K562 treated with DMSO at 1 percent for 24 hours (cell line): ENCODE measurements around the gene GATD1. TPM values are rescaled to one million over a fixed set of nuclear protein-coding genes. Genes with fewer than 3 reads are reported as not detected.

Experiments
- total RNA-seq: library from RNA; unstranded; fragments of 300-600 nt; gene quantifications from 2 replicates; pipeline ENCODE4 v1.2.3, GENCODE V29; 2022; ENCODE audit warnings: low read depth; ENCODE audit not compliant: insufficient read depth

GATD1 gene, protein sequence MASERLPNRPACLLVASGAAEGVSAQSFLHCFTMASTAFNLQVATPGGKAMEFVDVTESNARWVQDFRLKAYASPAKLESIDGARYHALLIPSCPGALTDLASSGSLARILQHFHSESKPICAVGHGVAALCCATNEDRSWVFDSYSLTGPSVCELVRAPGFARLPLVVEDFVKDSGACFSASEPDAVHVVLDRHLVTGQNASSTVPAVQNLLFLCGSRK
- total RNA-seq, result 71.7 and 110 TPM in 2 replicates

DNA sequence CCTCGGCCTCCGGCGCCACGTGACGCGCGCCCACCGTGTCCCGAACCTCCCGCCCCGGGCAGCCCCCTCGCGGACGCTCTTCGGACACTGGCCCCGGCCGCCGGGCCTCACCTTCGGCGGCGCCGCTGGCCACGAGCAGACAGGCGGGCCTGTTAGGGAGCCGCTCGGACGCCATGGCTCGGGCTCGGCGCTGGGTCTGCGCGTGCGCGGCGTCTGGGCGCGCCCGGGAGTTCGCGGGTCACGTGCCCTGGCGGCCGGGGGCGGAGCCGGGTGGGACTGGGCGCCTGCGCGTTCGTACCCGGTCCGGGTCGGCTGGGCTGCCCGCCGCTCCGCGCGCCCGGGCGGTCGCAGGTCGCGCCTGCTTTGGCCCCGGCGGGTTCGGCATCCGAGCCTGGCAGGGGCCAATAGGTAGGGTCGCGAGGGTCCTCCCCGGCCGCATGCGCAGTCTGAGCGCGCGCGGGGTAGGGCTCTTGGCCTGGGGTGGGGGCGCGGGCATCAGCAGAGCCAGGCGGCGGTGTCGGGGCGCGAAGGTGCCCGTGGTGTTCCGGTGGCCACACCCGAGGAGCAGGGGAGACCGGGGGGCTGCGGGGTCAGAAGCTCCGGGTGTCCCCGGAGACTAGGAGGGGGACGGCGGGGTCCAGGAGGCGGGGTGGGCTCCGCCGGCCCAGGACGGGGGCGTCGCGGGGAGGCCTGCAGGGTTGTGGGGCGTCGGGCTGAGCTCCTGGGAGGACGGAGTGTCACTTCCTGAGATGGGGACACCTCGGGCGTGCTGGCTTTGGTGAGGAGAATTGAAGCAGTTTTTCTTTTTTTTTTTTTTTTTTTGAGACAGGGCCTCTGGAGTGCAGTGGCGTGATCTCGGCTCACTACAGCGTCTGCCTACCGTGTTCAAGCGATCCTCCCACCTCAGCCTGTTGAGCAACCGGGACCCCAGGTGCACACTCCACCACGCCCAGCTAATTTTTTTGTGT is at the start of gene GATD1:
TSS of gene GATD1 (minus strand) at position 200 of the 968 bp plus-strand sequence. CDS start at position 175, 25 bp downstream.

DNA sequence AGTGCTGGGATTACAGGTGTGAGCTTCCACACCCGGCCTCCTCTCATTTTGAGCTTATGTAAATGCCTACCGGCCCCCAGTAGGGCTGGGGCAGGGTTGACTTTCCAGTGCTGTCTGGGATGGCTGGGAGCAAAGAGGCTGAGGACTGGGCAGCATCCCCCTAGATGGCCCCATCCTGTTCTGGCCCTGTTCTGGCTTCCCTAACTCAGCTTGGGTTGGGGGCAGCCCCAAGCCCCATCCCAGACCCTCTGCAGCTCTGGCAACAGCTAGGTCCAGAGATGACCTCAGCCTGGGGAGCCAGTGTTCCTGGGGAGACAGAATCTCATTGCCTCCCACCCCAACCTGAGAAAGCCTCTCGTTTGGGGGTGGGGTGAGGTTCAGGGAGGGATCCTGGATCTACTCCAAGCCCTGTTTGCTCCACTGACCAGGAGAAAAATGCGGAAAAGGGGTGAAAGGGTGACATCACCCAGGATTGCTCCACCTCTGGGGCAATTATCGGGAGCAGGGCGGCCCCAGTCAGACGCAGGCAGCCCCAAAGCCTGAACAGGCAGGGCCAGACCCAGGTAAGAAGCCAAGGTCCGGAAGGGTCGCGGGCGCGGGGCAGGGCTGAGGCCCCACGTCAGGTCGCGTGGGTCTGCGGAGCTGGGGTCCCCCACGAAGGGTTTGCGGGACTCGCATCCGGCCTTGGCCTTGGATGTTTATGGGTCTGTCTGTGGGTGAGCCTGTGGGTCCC is 41.3 kb upstream of the GATD1 start, which contains the start of gene PNPLA2:
TSS of gene PNPLA2 (plus strand) at position 519 of the 733 bp plus-strand sequence. CDS start 805 bp downstream, outside the sequence.

DNA sequence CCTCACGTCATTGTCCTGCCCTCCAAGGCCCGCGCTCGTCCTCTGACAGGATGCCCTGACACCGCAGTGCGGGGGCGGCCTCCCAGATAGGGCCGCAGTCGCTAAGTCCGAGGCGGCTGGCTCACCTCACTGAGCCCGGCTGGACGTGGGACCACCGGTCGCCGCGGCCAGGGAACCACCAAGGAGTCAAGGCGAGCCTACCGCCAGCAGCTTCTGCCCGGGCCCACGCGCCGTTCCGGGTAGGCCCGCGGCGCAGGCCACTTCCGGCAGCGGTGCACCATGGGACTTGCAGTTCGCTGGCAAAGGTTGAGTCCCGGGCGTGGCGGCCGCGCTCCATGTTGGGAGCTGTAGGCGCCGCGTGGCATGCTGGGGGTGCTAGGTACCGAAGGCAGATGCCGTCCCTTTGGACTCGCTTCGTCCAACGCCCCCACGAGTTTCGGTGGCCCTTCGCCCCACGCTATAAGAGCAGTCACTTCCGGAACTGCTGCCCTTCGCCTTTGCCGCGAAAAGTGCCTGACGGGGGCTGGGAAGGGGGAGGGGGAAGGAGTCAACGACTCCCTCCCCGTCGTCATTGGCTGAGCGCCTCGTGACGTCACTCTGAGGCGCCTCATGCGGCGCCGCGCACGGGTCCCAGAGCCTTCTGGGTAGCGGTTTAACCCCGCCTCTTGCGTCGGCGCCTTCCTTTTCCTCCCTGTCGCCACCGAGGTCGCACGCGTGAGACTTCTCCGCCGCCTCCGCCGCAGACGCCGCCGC is 32.2 kb upstream of the GATD1 start, which contains the start of gene RPLP2:
TSS of gene RPLP2 (plus strand) at position 681 of the 753 bp plus-strand sequence. CDS start 268 bp downstream, outside the sequence.

DNA sequence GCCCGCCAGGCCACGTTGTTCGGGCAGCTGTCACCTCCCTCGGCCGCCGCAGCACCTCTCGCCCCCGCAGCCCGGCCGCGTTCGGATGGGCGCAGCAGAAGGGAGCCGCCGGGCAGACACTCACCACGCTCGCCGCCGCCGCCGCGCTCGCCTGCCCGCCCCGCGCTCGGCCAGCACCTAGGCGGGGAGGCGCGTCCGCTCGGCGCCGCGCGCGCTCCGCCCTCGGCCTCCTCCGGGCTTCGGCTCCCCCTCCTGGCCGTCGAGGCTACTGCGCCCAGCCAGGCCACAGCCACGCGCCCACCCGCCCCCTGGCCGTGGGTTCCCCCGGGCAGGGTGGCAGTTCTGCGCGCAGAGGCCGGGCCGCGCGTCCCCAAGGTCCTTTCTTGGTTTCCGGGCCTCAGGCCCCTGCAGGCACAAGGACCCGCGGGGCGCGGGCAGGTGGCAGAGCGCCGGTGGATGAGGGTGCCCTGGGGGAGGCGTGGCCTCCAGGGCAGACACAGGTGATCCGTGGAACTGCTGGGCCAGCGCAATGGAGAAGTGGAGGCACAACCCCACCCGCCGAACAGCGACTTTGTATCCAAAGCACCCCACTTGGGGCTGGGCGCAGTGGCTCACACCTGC is 20.9 kb upstream of the GATD1 start, which contains the start of gene SLC25A22:
TSS of gene SLC25A22 (minus strand) at position 189 of the 621 bp plus-strand sequence. CDS start 3,275 bp downstream, outside the sequence.

DNA sequence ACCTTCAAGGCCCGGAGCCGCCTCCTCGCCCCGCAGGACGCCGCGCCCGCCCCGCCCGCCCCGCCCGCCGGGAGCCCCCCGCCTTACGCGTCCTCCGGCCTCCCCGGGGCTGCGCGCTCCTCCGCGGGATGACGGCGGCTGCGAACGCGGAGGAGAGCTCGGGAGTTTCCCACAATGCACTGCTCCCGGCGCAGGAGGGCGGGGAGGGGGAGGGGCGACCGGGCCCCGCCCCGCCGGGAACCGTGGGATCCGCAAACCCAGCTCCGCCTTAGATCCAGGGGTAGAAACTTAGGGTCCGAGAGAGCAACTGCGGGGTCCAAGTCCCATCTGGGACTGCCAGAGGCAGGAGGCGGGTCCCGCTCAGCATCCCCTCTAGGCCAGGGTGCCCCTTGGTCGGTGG is 12.7 kb upstream of the GATD1 start, which contains the start of gene CEND1:
TSS of gene CEND1 (minus strand) at position 148 of the 400 bp plus-strand sequence. CDS start 1,514 bp downstream, outside the sequence.

DNA sequence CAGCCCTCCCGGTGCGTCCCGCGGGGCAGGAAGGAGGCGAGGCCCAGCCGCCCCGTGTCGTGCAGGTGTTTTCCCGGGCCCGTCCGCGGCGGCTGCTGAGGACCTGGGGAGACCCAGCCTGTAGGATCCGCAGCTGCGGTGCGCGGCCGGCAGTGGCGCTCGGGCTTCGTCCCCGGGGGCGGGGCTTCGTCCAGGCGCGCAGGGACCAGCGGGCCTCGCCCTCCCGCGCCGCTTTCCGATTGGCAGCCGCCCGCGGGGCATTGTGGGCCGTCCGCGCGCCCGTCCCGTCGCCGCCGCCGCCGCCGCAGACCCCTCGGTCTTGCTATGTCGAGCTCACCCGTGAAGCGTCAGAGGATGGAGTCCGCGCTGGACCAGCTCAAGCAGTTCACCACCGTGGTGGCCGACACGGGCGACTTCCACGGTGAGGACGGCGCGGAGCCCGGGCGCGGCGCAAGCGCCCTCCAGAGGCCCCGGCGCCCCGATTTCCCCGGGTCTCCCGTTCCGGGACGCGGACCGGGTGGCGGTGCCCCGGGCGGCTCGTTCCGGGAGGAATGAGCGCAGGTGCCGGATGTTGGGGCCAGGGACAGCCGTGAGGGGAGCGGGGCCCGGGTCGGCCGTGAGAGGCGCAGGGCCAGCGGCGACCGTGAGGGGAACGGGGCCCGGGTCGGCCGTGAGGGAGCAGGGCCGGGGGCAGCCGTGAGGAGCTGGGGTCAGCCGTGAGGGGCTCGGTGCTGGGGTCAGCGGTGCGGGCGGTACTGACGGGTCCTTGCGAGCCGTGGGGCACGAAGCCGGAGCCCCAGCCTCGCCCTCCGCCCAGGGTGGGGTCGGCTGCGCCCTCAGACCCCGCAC is 29.9 kb downstream of the GATD1 start, which contains the start of gene TALDO1:
TSS of gene TALDO1 (plus strand) at position 307 of the 849 bp plus-strand sequence. CDS start at position 325, 18 bp downstream.

Other genes starting within 250 kb of the GATD1 start
- gene HRAS, start 241.9 kb downstream of the GATD1 start, total RNA-seq, result 49.2 and 65.2 TPM in 2 replicates
- 4.8 and 5.2 TPM in 2 replicates for gene LRRC56, start 240.0 kb downstream of the GATD1 start, total RNA-seq
- gene LMNTD2, start 216.7 kb downstream of the GATD1 start, total RNA-seq, result 4.7 and 6.5 TPM in 2 replicates
- 67.9 and 72.1 TPM in 2 replicates for gene RASSF7, start 216.5 kb downstream of the GATD1 start, total RNA-seq
- gene PHRF1, start 201.0 kb downstream of the GATD1 start, total RNA-seq, result 26.0 TPM in 2 replicates
- gene IRF7, start 161.5 kb downstream of the GATD1 start, total RNA-seq, result 52.2 and 58.6 TPM in 2 replicates
- gene CDHR5, start 152.5 kb downstream of the GATD1 start, total RNA-seq, result 0.25 and 0.28 TPM in 2 replicates
- not detected in 2 replicates for gene SCT, start 150.3 kb downstream of the GATD1 start, total RNA-seq
- 1.0 and 1.1 TPM in 2 replicates for gene DRD4, start 140.2 kb downstream of the GATD1 start, total RNA-seq
- gene DEAF1, start 82.3 kb downstream of the GATD1 start, total RNA-seq, result 87.3 and 88.1 TPM in 2 replicates
- 21.3 and 25.2 TPM in 2 replicates for gene TMEM80, start 81.7 kb downstream of the GATD1 start, total RNA-seq
- gene EPS8L2, start 71.3 kb downstream of the GATD1 start, total RNA-seq, result 7.8 and 11.6 TPM in 2 replicates
- 501 and 539 TPM in 2 replicates for gene TALDO1, start 30.0 kb downstream of the GATD1 start, total RNA-seq
- gene CEND1, start 12.6 kb upstream of the GATD1 start, total RNA-seq, result 1.6 TPM in 1 of 2 replicates, not detected in the other
- gene SLC25A22, start 20.8 kb upstream of the GATD1 start, total RNA-seq, result 35.7 and 42.0 TPM in 2 replicates
- gene PIDD1, start 27.7 kb upstream of the GATD1 start, total RNA-seq, result 29.6 and 32.0 TPM in 2 replicates
- gene RPLP2, start 32.5 kb upstream of the GATD1 start, total RNA-seq, result 1,895 and 1,983 TPM in 2 replicates
- gene PNPLA2, start 41.4 kb upstream of the GATD1 start, total RNA-seq, result 201 and 202 TPM in 2 replicates
- 35.3 and 36.8 TPM in 2 replicates for gene CRACR2B, start 50.4 kb upstream of the GATD1 start, total RNA-seq
- 198 and 203 TPM in 2 replicates for gene CD151, start 55.5 kb upstream of the GATD1 start, total RNA-seq
- gene POLR2L, start 65.0 kb upstream of the GATD1 start, total RNA-seq, result 74.9 and 76.7 TPM in 2 replicates
- 17.2 and 27.2 TPM in 2 replicates for gene TSPAN4, start 65.4 kb upstream of the GATD1 start, total RNA-seq
- 75.4 and 78.7 TPM in 2 replicates for gene CHID1, start 133.3 kb upstream of the GATD1 start, total RNA-seq
- gene AP2A2, start 148.4 kb upstream of the GATD1 start, total RNA-seq, result 49.4 and 51.6 TPM in 2 replicates